Stimulated activated CD4-positive, alpha-beta T cell treated with anti-CD3 and anti-CD28 coated beads, Interleukin-1b, Interleukin-23, amount 100 ng/mL, for 4 hours (primary cell): Measurements from ENCODE around the gene NXPH4.

ENCODE experiments used
- DNase-seq, 2 donors: peaks; one replicate each; pipeline ENCODE4 v3.0.0-alpha.2; 2020; ENCODE audit warnings: low read depth in 2 of 2

The NXPH4 gene

DNA sequence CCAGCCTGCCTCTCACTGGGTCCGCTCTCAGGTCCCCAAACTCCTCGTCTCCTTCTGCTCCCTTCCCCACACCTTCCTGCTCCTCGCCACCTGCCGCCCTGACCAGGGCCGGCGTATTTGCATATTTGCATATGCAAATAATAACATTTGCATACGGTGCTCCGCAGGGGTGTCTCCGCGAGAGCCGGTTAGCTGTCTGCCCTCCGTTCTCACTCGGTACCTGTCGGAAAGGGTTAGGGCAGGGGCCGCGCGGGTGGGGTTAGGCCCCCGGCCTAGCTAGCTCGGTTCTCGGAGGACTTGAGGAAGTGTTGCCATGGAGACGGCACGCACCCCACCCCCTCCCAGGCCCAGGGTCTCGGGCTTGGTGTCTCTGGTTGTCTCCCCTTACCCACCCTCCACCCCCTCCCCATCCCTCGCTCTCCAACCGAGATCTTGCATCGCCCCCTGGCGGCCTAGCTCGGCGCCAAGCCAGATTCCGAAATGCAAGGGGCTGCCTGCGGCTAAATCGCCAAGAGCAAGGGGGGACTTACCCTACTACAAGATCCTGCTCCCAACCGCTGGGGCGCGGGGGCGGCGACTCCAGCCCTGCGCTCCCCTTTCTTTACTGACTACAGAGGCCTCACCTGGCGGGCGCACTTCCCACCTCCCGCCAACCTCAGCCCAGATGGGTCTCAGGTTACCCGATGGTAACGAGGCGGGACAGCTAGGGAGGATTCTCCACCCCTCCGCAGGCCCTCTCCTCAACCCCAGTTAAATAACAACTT lies 26.3 kb downstream of the NXPH4 start:
- DNase-seq, result peak; percentile 54 to 72

DNA sequence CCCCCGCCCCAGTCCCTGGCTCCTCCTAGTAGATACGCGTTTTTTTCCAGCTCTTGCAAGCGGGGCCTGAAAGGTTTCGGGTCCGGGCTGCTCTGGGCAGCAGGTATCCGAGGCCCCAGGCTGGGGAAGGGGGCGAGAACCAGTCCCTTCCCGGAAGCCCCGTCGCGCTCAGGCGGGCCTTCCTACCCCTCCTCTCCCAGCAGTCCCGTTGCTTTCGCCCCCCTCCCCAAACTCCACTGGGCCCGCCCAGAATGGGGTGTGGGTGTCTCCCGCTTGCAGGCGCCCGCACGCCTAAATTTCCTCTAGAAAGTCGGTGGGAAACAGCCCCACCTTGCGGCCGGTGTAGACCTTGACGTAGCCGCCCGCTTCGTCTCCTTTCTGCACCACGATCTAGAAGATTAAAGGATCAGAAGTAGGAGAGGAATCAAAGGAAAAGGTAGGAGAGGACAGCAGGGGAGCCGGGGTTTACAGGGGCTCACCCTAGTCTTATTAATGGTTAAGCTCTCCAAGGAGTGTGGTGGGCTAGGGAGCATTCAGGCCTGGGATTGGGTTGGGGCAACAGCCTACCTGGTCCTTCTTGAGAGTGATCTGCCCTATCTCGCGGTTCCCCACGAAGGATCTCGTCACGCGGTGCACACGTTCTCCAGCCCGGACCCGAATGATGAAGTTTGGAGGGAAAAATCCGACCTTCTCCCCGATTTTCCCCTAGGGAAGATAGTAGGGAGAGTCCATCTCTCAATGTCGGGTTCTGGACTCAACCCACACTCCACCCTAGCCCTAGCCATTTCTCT lies 27.1 kb downstream of the NXPH4 start:
- peak; percentile 77 to 83 for DNase-seq

DNA sequence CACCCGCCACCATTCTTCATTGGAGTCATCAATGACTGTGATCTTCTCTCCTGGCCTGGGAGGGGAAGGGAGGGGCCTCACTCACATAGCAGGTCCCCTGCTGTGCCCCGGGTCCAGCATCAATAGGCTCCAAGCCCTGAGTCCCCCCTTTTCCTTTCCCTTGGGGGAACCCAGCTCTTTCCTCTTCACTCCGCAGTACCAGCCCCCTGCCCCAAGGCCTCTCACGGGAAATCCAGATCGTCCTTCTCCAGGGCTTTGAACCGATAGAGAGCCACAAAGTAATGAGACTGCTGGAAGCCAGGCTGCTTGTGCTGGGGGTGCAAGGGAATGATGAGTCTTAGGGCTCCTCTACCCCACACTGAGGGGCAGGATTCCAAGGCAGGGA lies 27.7 kb downstream of the NXPH4 start:
- no peak for DNase-seq

DNA sequence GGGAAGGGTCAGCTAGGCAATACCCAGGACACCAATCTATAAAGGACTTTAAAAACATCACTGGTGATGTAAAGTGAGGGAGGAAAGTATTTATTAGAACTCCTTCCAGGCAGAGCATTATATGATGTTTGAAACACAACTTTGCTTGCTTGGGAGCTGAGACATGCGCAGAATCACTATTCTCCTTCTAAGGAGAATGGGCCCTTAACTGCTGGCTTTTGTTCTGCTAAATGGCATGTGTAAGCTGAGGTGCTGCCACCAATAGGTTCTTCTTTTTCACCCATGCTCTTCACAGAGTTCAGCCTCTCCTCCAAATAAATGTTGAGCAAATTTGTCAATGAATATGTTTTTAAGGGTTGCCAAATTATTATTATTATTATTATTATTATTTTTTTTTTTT lies 30.4 kb downstream of the NXPH4 start:
- DNase-seq, result no peak

DNA sequence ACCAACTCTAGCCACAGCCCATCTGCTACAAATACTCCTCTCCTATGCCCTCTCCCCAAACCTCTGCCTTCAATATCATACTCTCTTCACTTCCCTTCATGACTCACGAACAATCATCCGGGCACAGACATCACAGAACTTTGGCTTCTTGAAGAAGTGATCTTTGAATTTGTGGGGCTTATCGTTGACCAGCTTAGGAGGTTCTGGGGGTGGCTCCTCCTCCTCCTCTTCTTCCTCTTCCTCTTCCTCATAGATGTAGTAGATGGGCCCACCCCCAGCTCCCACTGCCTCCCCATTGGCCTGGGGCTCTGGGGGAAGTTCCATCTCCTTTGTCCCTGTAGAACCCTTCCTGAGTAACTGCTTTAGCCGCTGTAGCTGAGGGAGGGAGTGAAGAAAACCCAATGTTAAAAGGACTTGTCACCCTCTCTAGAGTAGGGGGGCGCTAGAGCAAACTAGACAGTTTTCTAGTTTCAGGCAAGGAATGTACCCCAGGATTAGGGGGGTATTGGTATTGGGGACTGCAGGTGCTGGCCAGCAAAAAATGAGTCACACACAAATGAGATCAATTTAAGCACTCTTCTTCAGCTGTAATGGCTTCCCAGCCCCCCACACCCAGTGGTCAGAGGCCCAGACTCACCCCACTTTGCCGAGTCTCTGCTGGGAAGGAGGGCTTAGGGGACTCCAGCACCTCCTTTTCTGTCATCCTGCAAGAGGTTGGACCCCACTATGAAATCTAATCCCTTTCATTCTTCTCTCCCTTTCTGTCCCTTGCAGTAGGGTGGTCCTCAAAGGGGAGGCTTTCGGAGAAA lies 32.5 kb downstream of the NXPH4 start:
- DNase-seq, result no peak

DNA sequence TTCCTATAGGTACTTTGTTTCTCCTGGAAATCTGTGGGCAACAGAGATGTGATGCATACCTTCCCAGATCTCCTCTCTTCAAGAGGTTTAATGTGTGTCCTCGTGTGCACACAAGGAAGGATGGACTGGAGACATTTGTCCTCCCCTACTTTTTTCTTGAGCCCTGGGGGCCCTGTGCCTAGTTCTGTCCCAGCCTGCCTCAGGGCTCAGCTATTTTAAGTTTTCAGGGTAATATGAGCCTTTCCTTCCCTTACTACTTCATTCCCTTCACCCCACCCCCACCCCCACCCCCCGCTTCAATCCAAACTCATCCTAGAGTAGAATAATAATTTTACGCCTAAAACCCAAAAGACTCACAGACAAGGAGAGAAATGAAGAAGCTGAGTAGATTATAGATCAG lies 33.9 kb downstream of the NXPH4 start:
- DNase-seq, result no peak

DNA sequence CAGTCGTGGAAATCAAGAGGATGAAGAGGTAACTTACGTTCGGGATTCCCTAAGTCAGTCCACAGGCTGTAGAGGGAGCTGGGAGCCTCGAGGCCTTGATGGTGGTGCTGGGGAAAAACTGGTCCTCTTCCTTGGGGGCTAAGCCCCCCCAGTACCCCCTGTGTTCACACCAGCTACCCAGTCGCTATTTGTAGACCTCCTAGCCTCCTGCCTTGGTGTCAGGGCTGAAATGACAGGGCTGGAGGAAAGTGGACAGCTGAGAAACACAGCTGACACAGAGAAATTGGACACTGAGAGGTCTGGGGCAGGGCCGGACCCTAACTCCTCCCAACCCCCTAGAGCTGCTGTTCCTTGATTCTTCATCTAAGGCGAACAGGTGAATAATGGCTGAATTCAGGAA lies 34.4 kb downstream of the NXPH4 start, which contains the start of gene STAC3:
Gene STAC3 (minus strand): TSS at position 232 of the 400 bp plus-strand sequence. CDS start 1,551 bp downstream, outside the sequence.
- DNase-seq, result no peak

DNA sequence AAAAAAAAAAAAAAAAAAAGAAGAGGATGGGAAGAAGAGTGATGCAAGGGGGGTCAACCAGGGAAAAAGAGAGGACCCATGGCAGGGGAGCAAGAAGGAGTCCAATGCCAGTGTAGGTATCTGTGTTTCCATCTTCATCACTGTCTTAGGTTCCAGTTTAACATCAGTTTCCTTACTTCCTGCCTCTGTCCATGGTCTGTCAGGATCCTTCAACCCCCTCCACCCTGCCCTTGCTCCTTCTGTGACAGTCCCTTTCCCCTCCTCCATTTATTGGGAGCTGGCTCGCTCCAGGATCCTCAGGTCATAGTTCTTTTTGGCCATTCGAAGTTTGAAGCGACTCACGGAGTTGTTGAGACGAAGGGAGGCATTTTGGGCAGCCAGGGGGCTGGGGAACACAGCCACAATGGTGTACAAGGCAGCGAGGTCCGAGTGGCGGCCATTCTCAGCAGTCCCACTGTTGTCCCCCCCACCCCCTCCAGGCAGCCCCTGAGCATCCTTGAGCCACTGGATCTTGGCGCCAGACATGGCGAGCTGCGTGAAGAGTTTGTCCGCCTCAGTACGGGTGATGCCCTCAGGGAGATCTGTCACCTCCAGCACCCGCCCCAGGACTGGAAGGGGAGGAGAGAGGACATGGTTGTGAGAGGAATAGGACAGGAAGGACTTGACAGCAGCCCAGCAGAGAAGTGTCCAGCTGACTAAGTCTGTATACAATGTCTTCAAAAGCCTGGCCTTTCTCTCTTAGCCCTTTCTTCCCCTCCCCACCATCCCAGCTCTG lies 38.1 kb downstream of the NXPH4 start:
- DNase-seq, result no peak

DNA sequence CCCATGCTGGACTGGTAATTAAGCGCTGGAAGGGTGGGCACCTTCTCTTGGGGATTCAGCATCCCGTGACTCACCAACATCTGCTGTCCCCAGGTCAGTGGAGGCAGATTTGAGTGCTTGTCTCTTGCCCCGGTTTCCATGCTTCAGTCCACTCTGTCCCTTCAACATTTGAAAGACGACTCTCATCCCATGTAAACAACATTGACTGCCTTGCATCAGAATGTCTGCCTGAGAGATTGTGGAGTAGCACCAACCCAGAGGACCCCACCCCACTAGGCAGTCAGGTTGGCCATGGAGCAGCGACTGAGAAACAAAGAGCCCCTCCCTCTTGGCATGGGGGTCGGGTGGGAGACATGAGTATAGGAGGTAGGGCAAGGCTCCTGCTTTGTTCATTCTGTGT lies 39.3 kb downstream of the NXPH4 start:
- no peak for DNase-seq

DNA sequence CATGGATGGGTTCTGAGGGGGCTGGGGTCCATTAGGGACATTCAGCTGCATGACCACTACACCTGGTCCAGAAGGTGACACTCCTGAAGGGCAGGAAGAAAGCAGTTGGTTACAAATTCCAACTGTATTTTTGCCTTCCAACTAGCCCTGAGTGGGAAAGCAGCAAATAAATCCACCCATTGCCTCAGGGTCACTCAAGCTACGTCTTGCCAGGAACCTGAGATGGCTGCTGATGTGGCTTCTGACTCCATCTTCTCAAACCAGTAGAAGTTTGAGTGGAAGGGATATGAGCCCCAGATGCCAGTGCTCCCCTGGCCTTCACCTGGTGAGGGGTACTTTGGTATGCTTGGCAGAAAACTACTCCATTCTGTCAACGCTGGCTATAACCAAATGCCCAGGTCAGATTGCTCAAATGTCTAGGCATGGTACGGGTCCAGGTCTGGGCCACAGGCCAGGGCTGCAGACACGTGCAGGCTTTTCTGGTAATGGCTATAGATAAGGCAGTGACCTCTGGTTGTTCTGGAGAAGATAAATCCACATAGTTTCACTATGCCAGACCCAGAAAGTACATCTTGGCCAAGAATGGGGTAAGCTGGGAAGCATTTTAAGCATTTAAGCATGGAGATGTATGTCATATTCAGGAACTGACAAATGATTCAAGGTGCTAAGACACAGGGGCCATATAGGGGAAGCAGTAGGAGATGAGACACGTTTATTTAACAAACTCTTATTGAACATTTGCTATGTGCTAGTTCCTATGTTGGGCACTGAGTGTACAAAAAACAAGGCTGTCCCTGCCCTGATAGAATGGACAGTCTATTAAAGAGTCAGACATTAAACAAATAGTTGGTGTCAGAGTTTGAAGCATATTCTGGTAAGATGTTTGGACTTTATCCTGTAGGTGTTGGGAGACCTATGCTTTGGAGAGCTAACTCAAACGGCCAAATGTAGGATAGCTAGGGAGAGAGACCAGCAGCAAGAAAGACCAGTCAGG lies 42.7 kb downstream of the NXPH4 start:
- no peak for DNase-seq

DNA sequence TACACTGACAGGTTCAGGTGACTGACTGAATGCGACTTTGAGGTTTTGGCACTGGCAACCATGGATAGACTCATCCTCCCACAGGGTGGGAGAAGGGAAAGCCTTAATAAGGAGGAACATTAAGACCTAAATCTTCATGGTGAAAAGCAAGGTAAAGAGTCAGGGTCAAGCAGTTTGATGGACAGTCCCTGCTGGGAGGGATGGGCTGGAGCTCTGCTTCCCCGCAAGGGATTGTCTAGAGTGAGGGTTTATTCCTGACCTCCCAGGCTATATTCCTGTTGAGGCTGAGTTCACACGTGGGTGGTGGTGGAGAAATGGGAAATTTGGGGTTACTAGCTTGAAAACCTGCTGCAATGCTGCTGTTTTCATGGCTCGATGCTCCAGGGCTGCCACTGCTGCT lies 43.8 kb downstream of the NXPH4 start:
- no peak for DNase-seq

DNA sequence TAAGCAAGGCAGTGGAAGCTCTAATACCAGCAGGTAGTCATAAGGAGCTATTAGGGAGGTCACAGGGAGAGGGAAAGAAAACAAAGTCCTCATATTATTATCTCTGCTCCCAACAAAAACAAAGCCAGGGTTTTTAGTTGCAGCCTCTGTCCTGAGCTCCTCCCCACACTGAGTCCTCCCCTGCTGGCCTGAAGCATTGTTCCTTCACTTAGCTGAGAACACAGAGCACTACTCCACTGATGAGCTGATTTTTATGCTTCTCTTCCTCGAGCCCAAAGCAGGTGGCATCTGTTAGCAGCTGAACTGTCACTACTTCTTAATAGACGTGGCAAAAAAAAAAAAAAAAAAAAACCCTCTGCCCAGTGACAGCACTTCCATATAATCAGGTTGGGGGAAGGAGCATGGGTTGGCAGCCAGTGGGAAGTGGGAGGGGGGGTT lies 44.9 kb downstream of the NXPH4 start:
- no peak for DNase-seq

DNA sequence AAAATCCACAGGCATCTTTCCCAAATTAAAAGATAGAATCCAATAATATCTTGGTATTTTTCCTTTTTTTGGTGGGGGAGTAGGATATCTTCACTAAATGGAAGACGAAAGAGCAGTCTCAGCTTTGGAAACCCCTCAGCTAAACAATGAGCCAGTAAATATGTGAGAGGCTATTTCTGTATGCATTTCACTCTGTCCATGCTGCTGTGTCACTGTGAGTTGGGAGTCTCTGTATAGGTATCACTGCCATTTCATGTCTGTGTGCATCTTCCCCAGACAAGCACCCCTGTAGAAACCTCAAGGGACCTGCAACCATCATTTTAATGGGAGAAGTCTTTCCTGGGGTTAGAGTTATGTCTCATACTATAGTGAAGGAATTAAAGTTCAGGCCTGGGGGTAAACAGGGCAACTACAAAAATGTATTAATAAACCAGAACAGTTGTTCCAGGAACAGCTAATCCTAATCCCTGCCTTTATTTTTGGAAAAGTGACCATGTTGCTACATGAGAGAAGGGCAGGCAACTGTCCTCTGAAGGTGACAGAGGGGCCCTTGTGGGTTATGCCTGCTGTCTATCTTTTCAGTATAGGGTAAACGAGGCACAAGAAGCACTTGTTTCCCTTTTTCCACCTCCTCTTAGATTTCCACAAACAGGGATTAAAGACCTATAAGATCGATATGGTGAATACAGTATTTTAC lies 45.7 kb downstream of the NXPH4 start:
- DNase-seq, result no peak

DNA sequence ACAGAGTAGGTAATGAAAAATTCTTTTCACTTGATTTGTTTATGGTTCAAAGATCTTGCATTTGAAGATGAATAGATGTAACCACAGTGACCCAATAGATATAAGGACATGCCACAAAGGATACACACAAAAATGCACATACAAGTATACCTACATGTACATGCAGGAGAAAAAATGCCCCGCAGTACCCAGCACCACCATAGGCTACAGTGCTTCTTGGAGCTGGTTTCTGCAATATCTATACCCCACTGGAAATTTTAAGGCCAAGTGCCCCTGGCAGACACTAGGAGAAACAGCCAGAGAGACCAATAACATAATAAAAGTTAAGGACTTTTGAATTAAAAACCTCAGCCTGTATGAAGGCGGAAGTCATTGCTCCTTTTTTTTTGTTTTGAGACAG lies 46.5 kb downstream of the NXPH4 start:
- DNase-seq, result no peak

DNA sequence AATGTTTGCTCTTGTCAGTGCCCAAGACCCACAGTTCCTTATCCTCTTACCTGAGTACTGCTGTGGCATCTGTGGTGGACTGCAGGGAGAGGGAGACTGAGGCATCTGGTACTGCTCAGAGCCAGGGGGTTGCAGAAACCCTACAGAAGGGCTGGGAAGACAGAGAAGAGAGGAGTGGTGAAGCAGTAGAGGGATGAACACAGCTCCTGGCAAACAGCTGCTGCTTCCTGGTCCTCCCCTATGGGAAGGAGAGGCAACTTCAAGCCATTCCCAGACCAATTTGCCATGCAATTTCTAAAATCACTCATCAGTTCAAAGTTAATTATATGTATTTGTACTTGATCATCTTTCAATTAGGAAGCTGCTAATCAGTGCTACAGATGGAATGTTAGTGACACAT lies 50.1 kb downstream of the NXPH4 start:
- DNase-seq, result no peak

DNA sequence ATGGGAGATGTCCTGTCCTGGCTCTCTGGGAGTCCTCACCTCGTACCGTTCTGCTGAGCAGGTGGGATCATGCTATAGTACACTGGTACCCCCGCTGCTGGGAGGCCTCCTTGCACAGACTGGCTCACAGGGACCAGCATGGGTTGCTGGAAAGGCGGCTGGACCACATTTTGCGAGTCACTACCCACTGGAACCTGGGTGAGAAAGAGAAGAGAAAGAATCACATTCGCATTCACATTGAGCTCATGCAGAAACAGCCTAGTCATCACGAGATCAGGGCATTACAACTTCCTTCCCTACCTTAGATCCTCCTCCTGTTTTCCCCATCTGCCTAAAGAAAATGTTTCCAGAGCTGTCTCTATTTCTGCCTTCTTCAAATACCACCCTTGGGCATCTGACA lies 51.7 kb downstream of the NXPH4 start:
- no peak for DNase-seq

DNA sequence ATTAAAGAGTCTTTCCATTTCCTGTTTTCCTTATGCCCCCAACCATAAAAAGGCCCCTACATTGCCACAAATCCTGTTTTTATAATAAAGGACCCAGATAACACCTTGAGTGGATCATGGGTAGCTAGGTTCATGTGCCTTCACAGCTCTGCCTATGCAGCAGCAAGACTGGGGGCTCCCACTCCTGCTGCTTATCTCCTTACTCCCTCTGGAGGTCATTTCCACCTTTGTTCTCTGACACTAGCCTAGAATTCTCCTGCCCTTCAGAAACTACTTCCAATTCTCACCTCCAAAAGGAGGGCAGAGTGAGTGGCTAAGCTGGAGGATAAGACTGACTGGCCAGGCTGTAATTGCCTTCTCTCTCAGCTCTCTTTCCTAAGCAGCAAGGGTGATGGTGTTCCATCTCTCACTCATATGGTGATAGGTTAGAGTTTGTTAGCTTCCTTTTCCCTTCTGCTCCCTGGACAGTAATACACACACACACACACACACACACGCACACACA lies 54.4 kb downstream of the NXPH4 start:
- DNase-seq, result no peak

DNA sequence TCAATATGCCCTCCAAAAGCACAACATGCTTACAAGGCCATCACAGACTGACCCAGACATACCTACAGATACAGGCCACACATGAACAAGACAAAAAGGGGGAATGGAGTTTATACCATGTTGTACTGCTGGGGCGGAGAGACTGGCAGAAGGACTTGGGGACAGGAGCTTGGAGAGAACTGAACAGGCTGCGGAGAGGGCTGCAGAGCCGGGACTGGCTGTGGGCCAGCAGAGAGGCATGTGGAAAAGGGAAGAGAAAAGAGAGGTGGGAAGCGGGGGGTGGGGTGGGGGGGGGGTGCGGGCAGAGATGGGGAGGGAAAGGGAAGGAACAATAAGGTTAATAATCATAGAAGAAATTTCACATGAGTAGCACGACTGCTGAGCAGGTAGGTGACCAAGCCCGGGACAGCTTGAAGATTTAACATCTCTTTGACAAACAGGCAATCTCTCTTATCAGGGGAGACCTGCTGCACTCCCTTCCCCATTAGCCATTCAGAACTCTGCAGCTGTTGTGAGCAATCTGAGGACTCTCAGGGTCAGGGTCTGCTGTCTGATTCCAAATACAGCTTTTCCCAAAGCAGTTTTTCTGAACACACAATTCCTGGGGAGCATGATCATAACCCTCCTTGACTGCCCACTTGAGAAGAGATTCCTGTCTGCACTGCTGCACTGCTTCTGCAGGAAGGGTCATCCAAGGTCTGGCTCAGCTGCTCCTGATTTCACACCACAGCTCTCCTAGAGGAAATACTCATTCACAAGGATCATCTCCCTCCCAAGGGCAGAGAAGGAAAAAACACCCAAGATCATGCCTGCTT lies 56.0 kb downstream of the NXPH4 start:
- DNase-seq, result no peak

DNA sequence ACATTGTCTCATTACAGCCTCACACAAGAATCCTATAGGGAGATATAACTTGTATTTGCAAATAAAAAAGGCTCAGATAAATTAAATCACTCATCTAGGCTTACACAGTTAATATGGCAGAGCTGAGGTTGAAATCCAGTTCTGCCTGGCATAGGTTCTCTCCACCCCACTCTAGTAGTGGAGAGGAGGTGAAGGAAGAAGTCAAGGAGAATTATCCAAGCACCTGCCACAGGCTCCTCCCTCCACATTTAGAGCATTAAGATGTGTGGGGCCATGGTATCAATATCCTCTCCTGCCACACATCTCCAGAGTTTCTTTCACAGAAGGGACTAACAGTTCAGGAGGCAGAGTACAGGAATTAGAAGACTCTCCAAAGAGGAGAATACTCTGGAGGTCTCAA lies 56.9 kb downstream of the NXPH4 start:
- DNase-seq, result no peak
